ENCODE data around the gene PPP1R36.

DNA sequence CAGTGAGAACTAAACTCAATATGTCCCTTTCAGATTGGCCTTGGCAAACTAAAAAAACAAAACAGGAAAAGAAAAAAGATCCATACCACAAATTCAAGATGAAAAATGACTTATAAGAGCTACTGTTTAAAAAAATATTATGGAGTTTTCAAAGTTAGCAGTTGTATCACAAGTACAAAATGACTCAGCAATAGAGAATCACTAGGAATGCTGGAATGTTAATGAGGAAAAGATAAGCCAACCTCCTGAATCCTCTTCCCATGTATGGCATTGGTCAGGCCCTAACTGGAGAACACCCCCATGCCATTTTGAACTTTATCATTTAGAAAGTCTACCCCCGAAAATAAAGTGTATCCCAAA is 62.2 kb downstream of the PPP1R36 start:
- TF ChIP-seq, protein P1, sequence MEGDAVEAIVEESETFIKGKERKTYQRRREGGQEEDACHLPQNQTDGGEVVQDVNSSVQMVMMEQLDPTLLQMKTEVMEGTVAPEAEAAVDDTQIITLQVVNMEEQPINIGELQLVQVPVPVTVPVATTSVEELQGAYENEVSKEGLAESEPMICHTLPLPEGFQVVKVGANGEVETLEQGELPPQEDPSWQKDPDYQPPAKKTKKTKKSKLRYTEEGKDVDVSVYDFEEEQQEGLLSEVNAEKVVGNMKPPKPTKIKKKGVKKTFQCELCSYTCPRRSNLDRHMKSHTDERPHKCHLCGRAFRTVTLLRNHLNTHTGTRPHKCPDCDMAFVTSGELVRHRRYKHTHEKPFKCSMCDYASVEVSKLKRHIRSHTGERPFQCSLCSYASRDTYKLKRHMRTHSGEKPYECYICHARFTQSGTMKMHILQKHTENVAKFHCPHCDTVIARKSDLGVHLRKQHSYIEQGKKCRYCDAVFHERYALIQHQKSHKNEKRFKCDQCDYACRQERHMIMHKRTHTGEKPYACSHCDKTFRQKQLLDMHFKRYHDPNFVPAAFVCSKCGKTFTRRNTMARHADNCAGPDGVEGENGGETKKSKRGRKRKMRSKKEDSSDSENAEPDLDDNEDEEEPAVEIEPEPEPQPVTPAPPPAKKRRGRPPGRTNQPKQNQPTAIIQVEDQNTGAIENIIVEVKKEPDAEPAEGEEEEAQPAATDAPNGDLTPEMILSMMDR (IDR thresholded peaks at IDR 0.05): no peak
- TF ChIP-seq TFCP2L1 (CRISPR knock-in tag; IDR thresholded peaks at IDR 0.05) (no peak), EP300 (IDR thresholded peaks at IDR 0.05) (no peak), JUN (IDR thresholded peaks at IDR 0.05) (no peak), MAFK (IDR thresholded peaks at IDR 0.05; ENCODE audit: partially characterized antibody) (peak; percentile 65), NPAS2 (CRISPR knock-in tag; IDR thresholded peaks at IDR 0.05; ENCODE audit: borderline replicate concordance) (no peak), ESRRA (IDR thresholded peaks at IDR 0.05; ENCODE audit: borderline replicate concordance, low read length) (no peak), SMC3 (IDR thresholded peaks at IDR 0.05) (no peak)
- TF ChIP-seq, protein P2, sequence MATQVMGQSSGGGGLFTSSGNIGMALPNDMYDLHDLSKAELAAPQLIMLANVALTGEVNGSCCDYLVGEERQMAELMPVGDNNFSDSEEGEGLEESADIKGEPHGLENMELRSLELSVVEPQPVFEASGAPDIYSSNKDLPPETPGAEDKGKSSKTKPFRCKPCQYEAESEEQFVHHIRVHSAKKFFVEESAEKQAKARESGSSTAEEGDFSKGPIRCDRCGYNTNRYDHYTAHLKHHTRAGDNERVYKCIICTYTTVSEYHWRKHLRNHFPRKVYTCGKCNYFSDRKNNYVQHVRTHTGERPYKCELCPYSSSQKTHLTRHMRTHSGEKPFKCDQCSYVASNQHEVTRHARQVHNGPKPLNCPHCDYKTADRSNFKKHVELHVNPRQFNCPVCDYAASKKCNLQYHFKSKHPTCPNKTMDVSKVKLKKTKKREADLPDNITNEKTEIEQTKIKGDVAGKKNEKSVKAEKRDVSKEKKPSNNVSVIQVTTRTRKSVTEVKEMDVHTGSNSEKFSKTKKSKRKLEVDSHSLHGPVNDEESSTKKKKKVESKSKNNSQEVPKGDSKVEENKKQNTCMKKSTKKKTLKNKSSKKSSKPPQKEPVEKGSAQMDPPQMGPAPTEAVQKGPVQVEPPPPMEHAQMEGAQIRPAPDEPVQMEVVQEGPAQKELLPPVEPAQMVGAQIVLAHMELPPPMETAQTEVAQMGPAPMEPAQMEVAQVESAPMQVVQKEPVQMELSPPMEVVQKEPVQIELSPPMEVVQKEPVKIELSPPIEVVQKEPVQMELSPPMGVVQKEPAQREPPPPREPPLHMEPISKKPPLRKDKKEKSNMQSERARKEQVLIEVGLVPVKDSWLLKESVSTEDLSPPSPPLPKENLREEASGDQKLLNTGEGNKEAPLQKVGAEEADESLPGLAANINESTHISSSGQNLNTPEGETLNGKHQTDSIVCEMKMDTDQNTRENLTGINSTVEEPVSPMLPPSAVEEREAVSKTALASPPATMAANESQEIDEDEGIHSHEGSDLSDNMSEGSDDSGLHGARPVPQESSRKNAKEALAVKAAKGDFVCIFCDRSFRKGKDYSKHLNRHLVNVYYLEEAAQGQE (IDR thresholded peaks at IDR 0.05): no peak
- TF ChIP-seq, protein P3, sequence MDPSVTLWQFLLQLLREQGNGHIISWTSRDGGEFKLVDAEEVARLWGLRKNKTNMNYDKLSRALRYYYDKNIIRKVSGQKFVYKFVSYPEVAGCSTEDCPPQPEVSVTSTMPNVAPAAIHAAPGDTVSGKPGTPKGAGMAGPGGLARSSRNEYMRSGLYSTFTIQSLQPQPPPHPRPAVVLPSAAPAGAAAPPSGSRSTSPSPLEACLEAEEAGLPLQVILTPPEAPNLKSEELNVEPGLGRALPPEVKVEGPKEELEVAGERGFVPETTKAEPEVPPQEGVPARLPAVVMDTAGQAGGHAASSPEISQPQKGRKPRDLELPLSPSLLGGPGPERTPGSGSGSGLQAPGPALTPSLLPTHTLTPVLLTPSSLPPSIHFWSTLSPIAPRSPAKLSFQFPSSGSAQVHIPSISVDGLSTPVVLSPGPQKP (IDR thresholded peaks at IDR 0.05; ENCODE audit: low read depth, low read length): no peak
- TF ChIP-seq, protein P4, sequence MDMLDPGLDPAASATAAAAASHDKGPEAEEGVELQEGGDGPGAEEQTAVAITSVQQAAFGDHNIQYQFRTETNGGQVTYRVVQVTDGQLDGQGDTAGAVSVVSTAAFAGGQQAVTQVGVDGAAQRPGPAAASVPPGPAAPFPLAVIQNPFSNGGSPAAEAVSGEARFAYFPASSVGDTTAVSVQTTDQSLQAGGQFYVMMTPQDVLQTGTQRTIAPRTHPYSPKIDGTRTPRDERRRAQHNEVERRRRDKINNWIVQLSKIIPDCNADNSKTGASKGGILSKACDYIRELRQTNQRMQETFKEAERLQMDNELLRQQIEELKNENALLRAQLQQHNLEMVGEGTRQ (IDR thresholded peaks at IDR 0.05): no peak

All from A549 (cell line).